ENCODE data around the gene GABRB1.

- no peak for TF ChIP-seq CTCF (conservative IDR thresholded peaks at IDR 0.05; ENCODE audit: low read length)
- TF ChIP-seq EZH2phosphoT487 (IDR thresholded peaks at IDR 0.05; ENCODE audit: borderline replicate concordance), result no peak
Measured at GRCh38 chr4:47471591-47471990, 440.2 kb downstream of the GABRB1 start.

All from Loucy (cell line).